ENCODE data around the gene PRICKLE1. TPM values are rescaled to one million over a fixed set of nuclear protein-coding genes. Genes with fewer than 3 reads are reported as not detected.
"Not testable (repeated sequence)": the region's sequence is repeated elsewhere in the genome, so short reads cannot be mapped to it uniquely, and the experiment has no call there.

PRICKLE1 gene
- total RNA-seq, 1 donor from 2014 or later, result 9.0 TPM

DNA sequence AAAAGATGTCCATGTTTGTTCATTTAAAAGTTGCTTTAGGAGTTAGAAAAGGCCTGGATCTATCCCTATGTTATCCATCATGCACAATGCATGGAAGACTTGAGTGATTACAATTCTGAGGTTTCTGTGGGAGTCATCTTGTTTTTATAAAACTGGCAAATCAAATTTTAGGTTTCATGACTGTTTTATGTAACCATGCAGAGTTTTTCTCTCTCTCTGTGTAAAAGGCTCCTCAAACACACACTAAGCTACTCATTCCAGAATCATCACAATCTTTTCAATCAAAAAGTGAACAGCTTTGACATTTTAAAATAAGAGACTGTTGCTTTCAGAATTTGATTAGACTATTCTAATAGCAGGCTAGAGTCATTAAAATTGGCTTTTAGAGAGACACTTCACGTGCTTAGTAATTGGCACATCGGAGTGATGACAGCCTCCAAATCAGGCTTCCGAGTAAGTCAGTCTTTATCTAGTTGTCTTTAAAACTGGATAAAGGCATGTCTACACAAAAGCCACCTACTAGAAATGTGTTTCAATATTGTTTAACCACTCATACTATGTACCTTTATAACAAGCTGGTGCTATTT, 31.9 kb downstream of the PRICKLE1 start:
- no peak for DNase-seq (ENCODE audit: low read depth in 2 of 2)

GRCh38 chr12:42556917-42557316, 32.6 kb downstream of the PRICKLE1 start:
- DNase-seq (ENCODE audit: low read depth in 2 of 2), result no peak

DNA sequence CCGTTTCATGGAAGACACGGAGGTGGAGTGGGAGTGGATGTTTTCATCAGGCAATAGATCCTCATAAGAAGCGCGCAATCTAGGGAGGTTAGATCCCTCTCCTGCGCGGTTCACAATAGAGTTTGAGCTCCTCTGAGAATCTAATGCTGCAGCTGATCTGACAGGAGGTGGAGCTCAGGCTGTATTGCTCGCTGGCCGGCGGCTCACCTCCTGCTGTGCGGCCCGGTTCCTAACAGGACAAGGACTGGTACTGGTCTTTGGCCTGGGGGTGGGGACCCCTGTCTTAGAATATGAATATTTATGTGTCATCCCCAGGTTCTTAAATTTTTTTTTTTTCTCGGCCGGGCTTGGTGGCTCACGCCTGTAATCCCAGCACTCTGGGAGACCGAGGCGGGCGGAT, 36.7 kb downstream of the PRICKLE1 start:
- DNase-seq (ENCODE audit: low read depth in 2 of 2), result no peak

DNA sequence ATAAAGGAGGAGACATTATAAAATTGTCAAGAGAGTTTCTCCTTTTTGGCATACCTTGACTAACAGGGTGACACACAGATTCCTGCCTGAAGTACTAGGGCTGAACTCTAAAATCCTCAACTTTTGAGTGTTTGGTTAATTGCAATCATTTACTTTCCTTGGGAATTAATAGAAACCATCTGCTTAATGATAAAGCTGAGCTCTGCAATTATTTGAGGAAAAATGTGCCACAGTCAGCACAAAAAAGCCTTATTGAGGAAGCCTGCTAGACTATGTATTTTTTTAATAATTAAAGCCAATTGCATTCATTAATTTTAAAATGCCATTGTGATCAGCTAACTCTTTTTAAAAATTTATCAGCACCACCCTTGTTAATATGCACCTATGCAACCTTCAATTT, 38.7 kb downstream of the PRICKLE1 start:
- no peak for DNase-seq (ENCODE audit: low read depth in 2 of 2)

- DNase-seq (ENCODE audit: low read depth in 2 of 2), result no peak
Measured at GRCh38 chr12:42546709-42547108, 42.8 kb downstream of the PRICKLE1 start.

DNA sequence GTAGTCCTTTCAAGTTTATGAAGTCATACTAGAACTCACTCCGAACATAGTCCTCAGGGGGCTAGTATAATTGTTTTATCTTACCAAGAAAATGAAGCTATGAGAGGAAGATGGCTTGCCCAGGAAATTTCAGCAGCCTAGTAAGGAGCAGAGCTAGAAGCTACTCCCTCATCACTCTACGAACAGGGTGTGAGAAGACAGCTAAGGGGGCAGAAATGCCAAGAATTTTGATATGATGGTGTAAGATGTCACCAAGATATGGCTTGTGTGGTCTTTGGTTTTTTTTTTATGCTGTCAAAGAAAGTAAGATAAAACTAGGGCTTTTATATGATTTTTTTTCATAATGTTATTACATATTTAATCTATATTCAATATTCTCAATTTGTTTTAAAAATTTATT, 47.6 kb downstream of the PRICKLE1 start:
- DNase-seq (ENCODE audit: low read depth in 2 of 2), result no peak

GRCh38 chr12:42541308-42541707, 48.2 kb downstream of the PRICKLE1 start:
- DNase-seq (ENCODE audit: low read depth in 2 of 2), result not testable (repeated sequence)

GRCh38 chr12:42539696-42540095, 49.9 kb downstream of the PRICKLE1 start:
- DNase-seq (ENCODE audit: low read depth in 2 of 2), result no peak

GRCh38 chr12:42538203-42538602, 51.3 kb downstream of the PRICKLE1 start:
- no peak for DNase-seq (ENCODE audit: low read depth in 2 of 2)

- DNase-seq (ENCODE audit: low read depth in 2 of 2), result no peak
Measured at GRCh38 chr12:42534184-42534838, 55.2 kb downstream of the PRICKLE1 start.

GRCh38 chr12:42530284-42530683, 59.3 kb downstream of the PRICKLE1 start:
- DNase-seq (ENCODE audit: low read depth in 2 of 2), result no peak

DNA sequence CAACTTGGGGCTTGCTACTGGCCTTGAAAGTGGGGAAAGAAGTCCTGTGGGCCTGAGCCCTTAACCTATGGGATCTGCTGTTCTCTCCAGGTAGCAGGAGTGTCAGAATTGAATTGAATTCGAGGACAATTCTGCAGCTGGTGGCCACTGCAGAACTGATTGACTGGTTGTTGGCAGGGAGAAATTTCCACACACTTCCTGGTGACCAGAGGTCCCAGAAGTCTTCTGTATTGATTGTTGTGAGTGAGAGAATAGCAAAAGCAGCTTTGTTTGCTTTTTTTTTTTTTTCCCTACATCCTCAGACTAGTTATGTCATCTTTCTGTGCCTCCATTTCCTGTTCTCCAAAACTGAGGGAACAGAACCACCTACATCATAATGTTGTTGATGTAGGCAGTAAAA, 64.1 kb downstream of the PRICKLE1 start:
- DNase-seq (ENCODE audit: low read depth in 2 of 2), result no peak

DNA sequence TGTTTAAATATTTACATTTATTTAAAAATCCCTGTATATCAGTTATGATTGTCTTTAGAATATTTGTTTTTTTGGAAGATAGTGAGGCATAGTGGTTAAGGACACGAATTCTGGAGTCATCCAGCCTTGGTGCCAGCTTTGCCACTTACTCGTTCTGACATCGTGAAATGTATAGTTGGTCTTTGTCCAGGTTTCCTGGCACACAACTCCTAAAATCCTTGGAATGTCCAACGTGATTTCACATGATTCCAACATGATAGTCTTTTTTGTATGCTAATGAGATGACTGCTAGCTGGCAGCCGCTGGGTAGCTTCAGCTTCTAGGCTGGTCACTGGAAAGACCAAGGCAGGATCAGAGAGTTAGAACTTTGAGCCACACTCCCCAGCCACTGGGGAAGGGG, 64.8 kb downstream of the PRICKLE1 start:
- DNase-seq (ENCODE audit: low read depth in 2 of 2), result no peak

GRCh38 chr12:42516573-42516972, 73.0 kb downstream of the PRICKLE1 start:
- no peak for DNase-seq (ENCODE audit: low read depth in 2 of 2)

GRCh38 chr12:42511656-42512055, 77.9 kb downstream of the PRICKLE1 start:
- no peak for DNase-seq (ENCODE audit: low read depth in 2 of 2)

GRCh38 chr12:42510823-42511222, 78.7 kb downstream of the PRICKLE1 start:
- no peak for DNase-seq (ENCODE audit: low read depth in 2 of 2)

DNA sequence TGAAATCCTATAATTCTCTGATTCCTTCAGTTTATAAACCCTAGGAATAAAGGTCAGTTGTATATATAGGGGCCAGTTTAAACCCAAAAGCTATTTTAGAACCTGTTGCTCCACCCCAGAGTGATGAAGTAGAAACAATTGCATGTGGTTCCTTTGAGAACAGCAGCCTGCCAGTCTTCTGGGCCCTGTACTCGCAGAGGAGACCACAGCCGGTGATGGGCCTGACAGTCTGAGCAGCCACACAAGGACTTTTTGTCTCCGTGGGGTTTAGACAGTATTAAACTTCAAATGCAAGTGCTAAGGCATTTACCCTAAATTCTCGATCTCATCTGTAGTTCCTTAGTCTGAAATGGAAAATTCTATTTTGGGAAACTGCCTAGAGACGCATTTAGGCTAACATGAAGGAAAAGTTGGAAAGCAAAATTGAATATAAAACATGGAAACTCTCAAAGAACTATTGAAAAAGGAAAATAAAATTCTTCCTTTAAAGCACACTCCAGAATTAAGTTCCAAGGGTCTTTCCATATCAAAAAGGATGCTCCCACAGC, 80.6 kb downstream of the PRICKLE1 start:
- DNase-seq (ENCODE audit: low read depth in 2 of 2), result no peak

DNA sequence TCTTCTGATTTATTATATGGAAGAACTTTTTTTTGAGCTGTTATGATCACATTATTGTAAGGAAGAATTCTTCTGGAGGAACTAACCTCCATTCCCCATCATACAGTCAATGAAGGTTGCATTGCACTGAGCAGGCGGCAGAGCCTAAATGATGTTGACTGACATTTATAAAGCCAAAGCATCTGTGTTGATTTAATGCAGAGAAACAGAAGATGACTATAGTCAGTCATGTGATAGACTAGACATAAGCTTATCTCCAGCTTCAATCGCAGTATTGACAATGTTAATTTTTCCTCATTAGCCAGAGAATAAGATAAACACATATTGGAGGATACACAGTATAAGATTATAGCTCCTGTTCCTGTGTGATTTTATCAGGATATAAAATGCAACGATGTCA, 82.0 kb downstream of the PRICKLE1 start:
- DNase-seq (ENCODE audit: low read depth in 2 of 2), result no peak

DNA sequence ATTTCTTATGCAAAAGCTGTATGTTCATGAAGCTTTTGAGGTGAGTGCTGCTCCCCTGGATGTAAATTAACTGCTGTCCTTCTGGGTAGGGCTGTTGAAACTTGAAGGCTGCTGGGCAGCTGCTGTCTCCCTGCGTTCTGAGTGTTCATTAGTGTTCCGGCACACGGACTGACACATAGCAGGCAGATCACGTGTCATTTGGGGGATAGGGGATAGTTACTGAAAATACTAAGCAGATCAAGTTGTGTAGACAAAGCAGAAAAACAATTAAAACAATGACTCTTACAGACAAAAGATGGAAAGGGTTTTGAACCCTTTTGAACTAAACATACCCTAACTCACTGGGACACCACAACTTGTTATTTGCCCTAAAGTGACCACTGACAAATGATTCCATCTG, 82.5 kb downstream of the PRICKLE1 start:
- no peak for DNase-seq (ENCODE audit: low read depth in 2 of 2)

DNA sequence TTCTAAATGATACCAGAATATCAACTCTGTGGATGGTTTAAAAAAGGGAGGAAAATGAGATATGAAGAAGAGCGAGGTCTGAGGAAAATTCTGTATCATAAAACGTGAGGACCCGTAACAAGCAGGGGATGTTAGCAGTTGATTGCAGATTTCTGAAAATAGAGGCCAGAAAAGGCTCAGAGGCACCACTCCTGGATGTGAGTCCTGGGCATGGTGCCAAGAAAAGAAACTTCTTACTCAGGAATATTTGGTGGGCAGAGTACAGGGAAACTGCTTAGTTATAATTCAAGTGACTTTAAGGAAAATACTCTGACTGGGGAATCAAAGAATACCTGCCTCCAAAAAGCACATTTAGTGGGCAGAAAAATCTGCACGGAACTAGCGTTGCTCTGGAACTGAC, 85.5 kb downstream of the PRICKLE1 start:
- peak in 1 of 2 donors; percentile 23 for DNase-seq (ENCODE audit: low read depth in 2 of 2)

GRCh38 chr12:42502682-42503081, 86.9 kb downstream of the PRICKLE1 start:
- DNase-seq (ENCODE audit: low read depth in 2 of 2), result no peak

DNA sequence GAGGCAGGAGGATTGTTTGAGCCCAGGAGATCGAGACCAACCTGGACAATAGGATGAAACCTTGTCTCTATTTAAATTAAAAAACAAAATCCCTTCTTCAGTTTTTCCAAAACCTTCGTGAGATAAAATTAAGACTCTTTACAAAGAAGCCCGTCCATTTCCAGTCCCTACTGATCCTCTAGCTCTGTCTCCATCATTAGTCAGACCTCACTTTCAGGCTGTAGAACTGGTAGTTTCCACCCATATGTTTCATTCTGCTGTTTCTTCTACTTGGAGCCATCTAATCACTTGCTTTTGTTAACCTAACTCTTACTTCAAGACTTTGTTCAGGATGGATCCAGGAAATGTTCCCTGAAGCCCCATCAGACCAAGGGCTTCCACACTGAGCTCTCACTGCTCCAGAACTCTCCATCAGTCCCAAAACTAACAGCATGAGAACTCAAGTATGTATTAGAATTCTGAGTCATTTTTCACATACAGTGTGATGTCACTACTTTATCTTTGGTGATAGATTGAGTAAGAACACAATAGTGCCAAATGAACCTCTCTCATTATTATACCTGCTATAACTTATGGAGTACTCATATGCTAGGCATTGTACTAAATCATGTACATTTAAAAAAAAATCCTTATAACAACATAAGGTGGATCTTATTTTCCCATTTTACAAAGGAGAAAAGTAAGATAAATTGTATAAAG, 90.8 kb downstream of the PRICKLE1 start:
- no peak for DNase-seq (ENCODE audit: low read depth in 2 of 2)

- DNase-seq (ENCODE audit: low read depth in 2 of 2), result no peak
Measured at GRCh38 chr12:42496886-42497285, 92.7 kb downstream of the PRICKLE1 start.

All from dermis microvascular lymphatic vessel endothelial cell (primary cell).